Mesenteric fat pad (tissue), 1 donor: Measurements from ENCODE around the gene MCM8. TPM values are rescaled to one million over a fixed set of nuclear protein-coding genes. Genes with fewer than 3 reads are reported as not detected.

Experiments used
- DNase-seq: peaks from one replicate; pipeline ENCODE4 v3.0.0-alpha.2; 2020; ENCODE audit warnings: low spot score
- total RNA-seq: library from RNA; stranded (reverse); fragmentation: NEBNext Ultra II Directional; extraction: Animal tissue kit (Norgen Biotek cat#: 25700); gene quantifications from one replicate; pipeline ENCODE4 v1.2.1, GENCODE V29; 2021
- donor health status: DM: yes; HTN: yes; CAD: no.

The MCM8 gene
- total RNA-seq, 1 donor from 2014 or later, result 4.3 TPM

GRCh38 chr20:5945963-5946362, 4.5 kb upstream of the MCM8 start:
- no peak for DNase-seq

GRCh38 chr20:5947276-5947675, 3.2 kb upstream of the MCM8 start:
- no peak for DNase-seq

- DNase-seq, result no peak
These were observed 545 bp upstream of the MCM8 start for GRCh38 chr20:5949943-5950270.

GRCh38 chr20:5967469-5967868, 17.0 kb downstream of the MCM8 start:
- DNase-seq, result no peak

GRCh38 chr20:5968462-5968861, 18.0 kb downstream of the MCM8 start:
- DNase-seq, result no peak

GRCh38 chr20:5969348-5969935, 19.0 kb downstream of the MCM8 start:
- DNase-seq, result no peak

- DNase-seq, result no peak
These were observed 19.5 kb downstream of the MCM8 start for GRCh38 chr20:5969940-5970339.

GRCh38 chr20:5970381-5970780, 19.9 kb downstream of the MCM8 start:
- no peak for DNase-seq

GRCh38 chr20:5971203-5971602, 20.8 kb downstream of the MCM8 start:
- no peak for DNase-seq

GRCh38 chr20:5973172-5973571, 22.7 kb downstream of the MCM8 start:
- no peak for DNase-seq

- DNase-seq, result no peak
These were observed 23.5 kb downstream of the MCM8 start for GRCh38 chr20:5973971-5974370.

GRCh38 chr20:5974531-5974930, 24.1 kb downstream of the MCM8 start:
- no peak for DNase-seq

GRCh38 chr20:5975778-5976177, 25.3 kb downstream of the MCM8 start:
- DNase-seq, result no peak

GRCh38 chr20:5977223-5977622, 26.8 kb downstream of the MCM8 start:
- DNase-seq, result no peak

GRCh38 chr20:5977975-5978374, 27.5 kb downstream of the MCM8 start:
- no peak for DNase-seq

- DNase-seq, result no peak
These were observed 29.3 kb downstream of the MCM8 start for GRCh38 chr20:5979801-5980200.

GRCh38 chr20:5980720-5981538, 30.5 kb downstream of the MCM8 start:
- no peak for DNase-seq

- DNase-seq, result no peak
These were observed 36.9 kb downstream of the MCM8 start for GRCh38 chr20:5987383-5987782.

GRCh38 chr20:5989539-5989938, 39.1 kb downstream of the MCM8 start:
- no peak for DNase-seq

- no peak for DNase-seq
These were observed 40.5 kb downstream of the MCM8 start for GRCh38 chr20:5990946-5991345.

GRCh38 chr20:5991623-5992441, 41.4 kb downstream of the MCM8 start:
- DNase-seq, result no peak

- DNase-seq, result no peak
These were observed 46.3 kb downstream of the MCM8 start for GRCh38 chr20:5996765-5997164.
